Heart right ventricle (tissue), 16 donors: ENCODE data around the gene RASD2. TPM values are rescaled to one million over a fixed set of nuclear protein-coding genes. Genes with fewer than 3 reads are reported as not detected.
"Not testable (repeated sequence)": the region's sequence is repeated elsewhere in the genome, so short reads cannot be mapped to it uniquely, and the experiment has no call there.

Source experiments
- ATAC-seq, 8 donors: fragments of 200-7000 bp; cut with Tn5 transposase; one replicate each; pipeline ENCODE4 v1.9.1; 2020; ENCODE audit warnings: mild to moderate bottlenecking in 8 of 8, moderate library complexity in 8 of 8, moderate number of reproducible peaks in 1 of 8
- DNase-seq, 2 donors: peaks; one replicate each; pipeline ENCODE4 v3.0.0-alpha.2; 2020
- H3K27ac ChIP-seq, 10 donors: fragments of 200-600 bp; sonication (generic) in 2 of 10; one replicate each; pipeline versions ENCODE4 v1.5.0 to v1.8.0; 2020 to 2022; ENCODE audit warnings: mild to moderate bottlenecking in 3 of 10
- H3K27me3 ChIP-seq, 7 donors: fragments of 200-600 bp; one replicate each; pipeline ENCODE4 v1.8.0; 2021 to 2022; ENCODE audit warnings: mild to moderate bottlenecking in 2 of 7
- H3K36me3 ChIP-seq, 9 donors: fragments of 200-600 bp; sonication (generic) in 1 of 9; one replicate each; pipeline versions ENCODE4 v1.5.0 to v1.8.0; 2020 to 2022; ENCODE audit warnings: mild to moderate bottlenecking in 2 of 9
- H3K4me1 ChIP-seq, 9 donors: fragments of 200-600 bp; sonication (generic) in 1 of 9; one replicate each; pipeline versions ENCODE4 v1.5.0 to v1.8.0; 2020 to 2022; ENCODE audit warnings: mild to moderate bottlenecking in 4 of 9
- H3K4me3 ChIP-seq, 10 donors: fragments of 200-600 bp; sonication (generic) in 2 of 10; one replicate each; pipeline versions ENCODE4 v1.5.0 to v1.8.0; 2020 to 2022; ENCODE audit warnings: mild to moderate bottlenecking in 7 of 10, moderate library complexity in 2 of 10
- H3K9me3 ChIP-seq, 11 donors: fragments of 200-600 bp in 10 of 11; sonication (generic) in 2 of 11; one replicate each; pipeline versions ENCODE4 v1.5.0 to v1.8.0; 2013 to 2022; ENCODE audit warnings: mild to moderate bottlenecking in 2 of 11, control low read depth in 1 of 11, moderate library complexity in 1 of 11
- WGBS, 2 donors: extraction: QIAGEN DNeasy Blood & Tissue Kit; methylation state at CpG; one replicate each; pipeline ENCODE4 v1.1.7; 2013; ENCODE audit warnings: inconsistent platforms in 1 of 2; 5-methylcytosine and 5-hydroxymethylcytosine counted together
- intact Hi-C, 10 donors: fragments of 100-400 bp; cut with DNase I; formaldehyde crosslinking; loops; one replicate each; pipeline versions ENCODE4 v1.11.1 to v1.14.2; 2022
- long read RNA-seq, 3 donors: library from polyadenylated mRNA; unstranded; transcript quantifications; one replicate each; pipeline ENCODE4 v2.0.0, GENCODE V29; 2020 to 2021
- polyA plus RNA-seq, 2 donors: library from polyadenylated mRNA; stranded (reverse); fragments of 200-250 nt; gene quantifications; one replicate each; pipeline ENCODE4 v1.2.3, GENCODE V29; 2013
- total RNA-seq, 10 donors: library from RNA; stranded (reverse); fragmentation: NEBNext Ultra II Directional in 3 of 10; extraction: Animal tissue kit (Norgen Biotek cat#: 25700) in 3 of 10; gene quantifications; one replicate each; pipeline versions ENCODE4 v1.2.1 to v1.2.4, GENCODE V29; 2021 to 2023
- TF ChIP-seq, protein P1 (sequence below), 9 donors: fragments of 200-600 bp; sonication (generic) in 2 of 9; IDR thresholded peaks; one replicate each; pipeline versions ENCODE4 v1.5.0 to v1.8.0; 2021 to 2022; ENCODE audit warnings: antibody characterized with exemption in 9 of 9, mild to moderate bottlenecking in 5 of 9, moderate library complexity in 1 of 9
- donor health status: Arrhythmogenic right ventricular cardiomyopathy.
- donor health status: ischemic (EF 13 %, LVEDD 7.1; RV severe dilation, severe dysfunction).
- donor health status: healthy with polysubstance abuse.
- donor health status: DM: no; HTN: yes; CAD: no.
- donor health status: DM: no; HTN: no; CAD: no.
- donor health status: ischemic (EF 25% LVEDD 6.9; RV normal size, moderate dysfunction).
- donor health status: ischemic (EF 25% LVEDD 5.7; RV mildly dilated, moderate dysfunction).
- donor health status: healthy.
- donor health status: DM: yes; HTN: yes; CAD: no.
- donor health status: Ischemic cardiomyopathy.
- donor health status: ischemic (EF 35%, LVEDD 5.7; RV mildly dilated, moderate dysfunction).
- donor health status: nonischemic (EF 11% LVEDD 7.7; RV severe dilation, severe dysfunction).
- donor health status: DM: yes; HTN: yes; CAD: no.
- donor health status: PGD.
- donor health status: ischemic (EF 29% LVEDD 5.4; RV normal size, mild dysfunction).
- donor health status: nonischemic (EF 23%, LVEDD 6.1; RV moderate dilation, normal function).

Gene RASD2, protein sequence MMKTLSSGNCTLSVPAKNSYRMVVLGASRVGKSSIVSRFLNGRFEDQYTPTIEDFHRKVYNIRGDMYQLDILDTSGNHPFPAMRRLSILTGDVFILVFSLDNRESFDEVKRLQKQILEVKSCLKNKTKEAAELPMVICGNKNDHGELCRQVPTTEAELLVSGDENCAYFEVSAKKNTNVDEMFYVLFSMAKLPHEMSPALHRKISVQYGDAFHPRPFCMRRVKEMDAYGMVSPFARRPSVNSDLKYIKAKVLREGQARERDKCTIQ
- 1 to 10 TPM; 1.4 to 9.9 (median 3.6) TPM for total RNA-seq
- polyA plus RNA-seq, result 1 to 10 TPM; 3.1 to 5.1 TPM
- long read RNA-seq, donor 1, transcript RASD2-201 (3 exons, 3,412 nt), result major isoform, 6 of 16 reads
- long read RNA-seq, donor 1, partial matches to known transcripts, result 1 of 16 reads
- long read RNA-seq, donor 1, other reads (novel, unspliced or antisense), result 9 of 16 reads
- long read RNA-seq, donor 2, partial matches to known transcripts, result 8 of 10 reads
- long read RNA-seq, donor 2, other reads (novel, unspliced or antisense), result 0 of 10 reads
- long read RNA-seq, donor 3, partial matches to known transcripts, result 0 of 6 reads
- long read RNA-seq, donor 3, other reads (novel, unspliced or antisense), result 5 of 6 reads

DNA sequence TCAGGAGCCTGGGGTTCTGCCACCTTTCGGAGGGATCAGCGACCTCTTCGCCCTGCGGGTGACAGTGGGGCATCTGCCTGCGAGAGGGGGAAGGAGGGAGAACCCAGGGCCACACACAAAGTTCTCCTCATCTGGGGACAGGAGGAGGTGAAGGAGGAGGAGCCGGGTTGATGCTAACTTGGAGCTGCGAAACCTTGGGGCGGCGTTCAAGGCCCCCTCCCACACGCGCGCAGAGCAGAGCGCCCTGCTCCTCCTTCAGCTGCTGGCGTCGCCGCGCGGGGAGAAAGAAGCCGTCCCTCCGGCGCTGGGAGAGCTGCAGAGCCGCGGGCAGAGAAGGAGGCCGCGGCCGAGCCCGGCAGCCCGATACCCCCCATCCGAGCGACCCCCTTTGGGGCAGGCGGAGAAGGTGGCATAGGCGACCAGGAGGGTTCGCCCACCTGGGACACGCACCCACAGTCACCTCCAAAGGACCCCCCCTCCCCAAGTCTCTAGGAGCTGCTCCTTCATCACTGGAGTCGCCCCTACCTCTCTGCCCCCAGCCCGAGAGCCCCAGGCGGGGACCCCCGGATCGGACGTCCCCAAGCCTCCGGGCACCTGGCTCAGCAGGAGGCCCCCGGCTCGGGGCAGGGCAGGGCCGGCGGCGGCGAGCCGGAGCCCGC is at the start of gene RASD2:
TSS of gene RASD2 (plus strand) at position 237 of the 659 bp plus-strand sequence. CDS start 5,979 bp downstream, outside the sequence.
- ATAC-seq, result peak; percentile 4 to 60 (median 34)
- Histone ChIP-seq H3K4me3 (peak within 1 kb of the TSS; percentile 46 to 66 (median 59)), H3K4me1 (peaks cover 5 to 39% (median 23%) of the 10 kb centered on the region in 9 donors), H3K36me3 (no peaks in the 10 kb centered on the region), H3K27ac (peak within 1 kb of the TSS; percentile 29 to 85 (median 68)), H3K27me3 (peaks cover 0 to 57% (median 23%) of the 10 kb centered on the region in 7 donors), H3K9me3 (no peaks in the 10 kb centered on the region)
- peak; percentile 43 to 61 for DNase-seq
- intact Hi-C loops, result no loop called here
- 1 to 2% methylated on average over 48 to 49 of the region's 49 CpGs for WGBS, 2 donors
- TF ChIP-seq, protein P1, sequence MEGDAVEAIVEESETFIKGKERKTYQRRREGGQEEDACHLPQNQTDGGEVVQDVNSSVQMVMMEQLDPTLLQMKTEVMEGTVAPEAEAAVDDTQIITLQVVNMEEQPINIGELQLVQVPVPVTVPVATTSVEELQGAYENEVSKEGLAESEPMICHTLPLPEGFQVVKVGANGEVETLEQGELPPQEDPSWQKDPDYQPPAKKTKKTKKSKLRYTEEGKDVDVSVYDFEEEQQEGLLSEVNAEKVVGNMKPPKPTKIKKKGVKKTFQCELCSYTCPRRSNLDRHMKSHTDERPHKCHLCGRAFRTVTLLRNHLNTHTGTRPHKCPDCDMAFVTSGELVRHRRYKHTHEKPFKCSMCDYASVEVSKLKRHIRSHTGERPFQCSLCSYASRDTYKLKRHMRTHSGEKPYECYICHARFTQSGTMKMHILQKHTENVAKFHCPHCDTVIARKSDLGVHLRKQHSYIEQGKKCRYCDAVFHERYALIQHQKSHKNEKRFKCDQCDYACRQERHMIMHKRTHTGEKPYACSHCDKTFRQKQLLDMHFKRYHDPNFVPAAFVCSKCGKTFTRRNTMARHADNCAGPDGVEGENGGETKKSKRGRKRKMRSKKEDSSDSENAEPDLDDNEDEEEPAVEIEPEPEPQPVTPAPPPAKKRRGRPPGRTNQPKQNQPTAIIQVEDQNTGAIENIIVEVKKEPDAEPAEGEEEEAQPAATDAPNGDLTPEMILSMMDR (IDR thresholded peaks at IDR 0.05), result no peak

DNA sequence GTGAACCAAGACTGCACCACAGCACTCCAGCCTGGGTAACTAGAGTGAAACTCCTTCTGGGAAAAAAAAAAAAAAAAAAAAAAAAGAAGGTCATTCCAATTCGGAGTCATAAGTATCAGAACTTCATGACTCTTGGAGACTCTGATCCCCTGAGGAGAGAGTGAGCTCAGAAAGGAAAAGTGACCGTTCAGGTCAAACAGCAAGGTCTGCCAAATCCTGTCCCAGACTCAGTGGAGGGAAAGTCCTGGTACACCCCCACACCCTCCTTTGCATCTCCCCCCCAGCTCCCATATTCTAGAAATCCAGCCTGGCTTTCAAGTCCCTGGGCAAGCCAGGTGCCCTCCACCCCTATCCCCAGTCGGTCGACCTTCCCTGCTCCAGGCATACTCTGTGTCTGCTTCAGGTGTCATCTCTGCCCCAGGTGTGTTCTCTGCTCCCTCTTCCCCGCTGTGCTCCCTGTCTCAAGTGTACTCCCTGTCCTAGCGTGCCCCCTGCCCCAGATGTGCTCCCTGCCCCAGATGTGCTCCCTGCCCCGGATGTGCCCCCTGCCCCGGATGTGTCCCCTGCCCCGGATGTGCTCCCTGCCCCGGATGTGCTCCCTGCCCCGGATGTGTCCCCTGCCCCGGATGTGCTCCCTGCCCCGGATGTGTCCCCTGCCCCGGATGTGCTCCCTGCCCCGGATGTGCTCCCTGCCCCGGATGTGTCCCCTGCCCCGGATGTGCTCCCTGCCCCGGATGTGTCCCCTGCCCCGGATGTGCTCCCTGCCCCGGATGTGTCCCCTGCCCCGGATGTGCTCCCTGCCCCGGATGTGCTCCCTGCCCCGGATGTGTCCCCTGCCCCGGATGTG is 49.3 kb upstream of the RASD2 start:
- peak overlapping the region in 1 of 10 donors; percentile 22 for H3K27ac ChIP-seq
- H3K9me3 ChIP-seq, H3K4me3 ChIP-seq, H3K4me1 ChIP-seq, H3K36me3 ChIP-seq, intact Hi-C loops, DNase-seq: not testable (repeated sequence)
- ATAC-seq, result peak in 1 of 8 donors; percentile 35
- peaks cover 0 to 19% (median 0%) of the 10 kb centered on the region in 7 donors for H3K27me3 ChIP-seq
- 67% methylated on average over 13 to 15 of the region's 24 CpGs for WGBS, 2 donors

DNA sequence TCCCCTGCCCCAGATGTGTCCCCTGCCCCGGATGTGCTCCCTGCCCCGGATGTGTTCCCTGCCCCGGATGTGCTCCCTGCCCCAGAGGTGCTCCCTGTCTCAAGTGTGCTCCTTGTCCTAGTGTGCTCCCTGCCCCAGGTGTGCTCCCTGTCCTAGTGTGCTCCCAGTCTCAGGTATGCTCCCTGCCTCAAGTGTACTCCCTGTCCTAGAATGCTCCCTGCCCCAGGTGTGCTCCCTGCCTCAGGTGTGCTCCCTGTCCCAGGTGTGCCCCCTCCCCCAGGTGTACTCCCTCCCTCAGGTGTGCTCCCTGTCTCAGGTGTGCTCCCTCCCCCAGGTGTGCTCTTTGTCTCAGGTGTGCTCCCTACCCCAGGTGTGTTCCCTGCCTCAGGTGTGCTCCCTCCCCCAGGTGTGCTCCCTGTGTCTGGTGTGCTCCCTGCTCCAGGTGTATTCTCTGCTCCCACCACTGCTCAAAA is 48.7 kb upstream of the RASD2 start:
- no peak overlapping the region for H3K27ac ChIP-seq
- WGBS, 2 donors, result 66 to 81% methylated on average over 3 of the region's 3 CpGs
- H3K36me3 ChIP-seq, result no peaks in the 10 kb centered on the region
- no peaks in the 10 kb centered on the region for H3K9me3 ChIP-seq
- no peak for ATAC-seq
- DNase-seq, result no peak
- TF ChIP-seq, protein P1 (IDR thresholded peaks at IDR 0.05), result no peak
- intact Hi-C loops, result no loop called here
- no peaks in the 10 kb centered on the region for H3K4me1 ChIP-seq
- H3K27me3 ChIP-seq, result peaks cover 0 to 19% (median 0%) of the 10 kb centered on the region in 7 donors
- H3K4me3 ChIP-seq, result no peak overlapping the region

DNA sequence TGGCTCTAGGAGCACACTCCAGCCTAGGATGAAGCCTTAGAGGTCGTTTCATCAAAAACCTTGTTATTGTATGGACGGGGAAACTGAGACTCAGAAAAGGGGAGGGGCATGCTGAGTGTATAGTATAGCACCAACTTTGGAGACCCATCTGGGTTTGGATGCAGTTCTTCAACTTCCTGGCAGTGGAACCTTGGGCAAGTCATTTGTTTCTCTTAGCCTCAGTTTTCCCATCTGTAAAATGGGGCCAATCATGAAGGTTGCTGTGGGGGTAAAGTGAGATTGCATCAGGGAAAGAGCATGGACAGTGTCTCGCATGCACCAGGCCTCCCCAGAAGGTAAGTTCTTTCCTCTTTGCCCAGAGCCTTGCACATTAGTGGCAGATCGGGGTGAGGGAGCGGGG is 47.6 kb upstream of the RASD2 start:
- DNase-seq, result no peak
- intact Hi-C loops, result no loop called here
- TF ChIP-seq, protein P1 (IDR thresholded peaks at IDR 0.05), result no peak

DNA sequence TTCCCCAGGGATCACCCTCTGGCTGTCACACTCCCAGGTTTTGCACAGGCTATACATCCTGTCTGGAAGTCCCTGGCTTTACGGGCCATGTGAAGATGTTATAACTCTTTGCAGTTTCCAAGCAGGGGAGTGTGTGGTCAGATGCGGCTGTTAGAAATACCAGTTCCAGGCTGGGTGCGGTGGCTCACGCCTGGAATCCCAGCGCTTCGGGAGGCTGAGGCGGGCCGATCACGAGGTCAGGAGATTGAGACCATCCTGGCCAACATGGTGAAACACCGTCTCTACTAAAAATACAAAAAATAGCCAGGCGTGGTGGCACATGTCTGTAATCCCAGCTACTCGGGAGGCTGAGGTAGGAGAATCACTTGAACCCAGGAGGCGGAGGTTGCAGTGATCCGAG is 44.9 kb upstream of the RASD2 start:
- ATAC-seq, H3K9me3 ChIP-seq, H3K36me3 ChIP-seq, H3K4me3 ChIP-seq, H3K27ac ChIP-seq, H3K4me1 ChIP-seq, DNase-seq: not testable (repeated sequence)
- intact Hi-C loops, result loop anchor here in 1 of 10 donors (5.0 kb wide), 1 partner anchor 583 kb away; no protein-coding TSS in a partner anchor
- 88 to 91% methylated on average over 14 of the region's 14 CpGs for WGBS, 2 donors
- peaks cover 0 to 38% (median 12%) of the 10 kb centered on the region in 7 donors for H3K27me3 ChIP-seq

More for the DNA sequence above, 47.6 kb upstream of the RASD2 start:
- 84 to 87% methylated on average over 5 of the region's 5 CpGs for WGBS, 2 donors
- H3K4me1 ChIP-seq, result no peaks in the 10 kb centered on the region
- H3K36me3 ChIP-seq, result no peaks in the 10 kb centered on the region
- peaks cover 0 to 21% (median 6%) of the 10 kb centered on the region in 7 donors for H3K27me3 ChIP-seq
- no peak overlapping the region for H3K27ac ChIP-seq
- H3K9me3 ChIP-seq, result no peaks in the 10 kb centered on the region
- H3K4me3 ChIP-seq, result no peak overlapping the region
- no peak for ATAC-seq
